SK-N-DZ (cell line): ENCODE data around the gene ZMYM3. TPM values are rescaled to one million over a fixed set of nuclear protein-coding genes. Genes with fewer than 3 reads are reported as not detected.
A peak's percentile ranks its signal among the peaks of the same experiment; 100 is the strongest.
"Not testable (repeated sequence)": the region's sequence is repeated elsewhere in the genome, so short reads cannot be mapped to it uniquely, and the experiment has no call there.

Experiments
- DNase-seq: peaks from one replicate; pipeline ENCODE4 v3.0.0-alpha.2; 2015; ENCODE audit warnings: low spot score
- polyA plus RNA-seq, 2 experiments: library from polyadenylated mRNA; depleted of rRNA; stranded (reverse); fragments of >200 nt; gene quantifications; 2 replicates each; pipeline ENCODE4 v1.2.3, GENCODE V29; 2014

ZMYM3 gene
- polyA plus RNA-seq (2014; cell fraction: cytosol; rRNA removed): 19.0 and 20.2 TPM in 2 replicates
- polyA plus RNA-seq (2014; cell fraction: nucleus; rRNA removed): 43.9 and 52.8 TPM in 2 replicates

GRCh38 chrX:71254092-71254963, at the start of gene ZMYM3:
ZMYM3 (minus strand) TSS chrX:71254140; CDS start chrX:71253255, 885 bp downstream.
- peak; percentile 82 for DNase-seq

GRCh38 chrX:71302461-71303213, 48.7 kb upstream of the ZMYM3 start:
- no peak for DNase-seq

- DNase-seq: no peak
Observed at GRCh38 chrX:71301195-71301924, 47.4 kb upstream of the ZMYM3 start, which contains the start of gene ITGB1BP2. ITGB1BP2 (plus strand) TSS chrX:71301750; CDS start chrX:71301807, 57 bp downstream.

- DNase-seq: not testable (repeated sequence)
Observed at GRCh38 chrX:71300495-71300894, 46.6 kb upstream of the ZMYM3 start.

GRCh38 chrX:71300064-71300463, 46.1 kb upstream of the ZMYM3 start:
- not testable (repeated sequence) for DNase-seq

GRCh38 chrX:71298119-71298518, 44.2 kb upstream of the ZMYM3 start:
- no peak for DNase-seq

GRCh38 chrX:71296806-71297205, 42.9 kb upstream of the ZMYM3 start:
- no peak for DNase-seq

GRCh38 chrX:71292669-71293365, 38.9 kb upstream of the ZMYM3 start:
- no peak for DNase-seq

- no peak for DNase-seq
Observed at GRCh38 chrX:71291381-71291780, 37.4 kb upstream of the ZMYM3 start.

GRCh38 chrX:71285929-71286328, 32.0 kb upstream of the ZMYM3 start:
- no peak for DNase-seq

GRCh38 chrX:71283403-71284143, 29.6 kb upstream of the ZMYM3 start, which contains the start of gene NONO:
NONO (plus strand) TSS chrX:71283635; CDS start chrX:71290638, 7,003 bp downstream.
- DNase-seq: peak; percentile 99

- no peak for DNase-seq
Observed at GRCh38 chrX:71282514-71283402, 28.8 kb upstream of the ZMYM3 start.

- not testable (repeated sequence) for DNase-seq
Observed at GRCh38 chrX:71281300-71281699, 27.4 kb upstream of the ZMYM3 start.

- not testable (repeated sequence) for DNase-seq
Observed at GRCh38 chrX:71272313-71272712, 18.4 kb upstream of the ZMYM3 start.

- no peak for DNase-seq
Observed at GRCh38 chrX:71269801-71270395, 16.0 kb upstream of the ZMYM3 start.

- DNase-seq: not testable (repeated sequence)
Observed at GRCh38 chrX:71268624-71269023, 14.7 kb upstream of the ZMYM3 start.

- no peak for DNase-seq
Observed at GRCh38 chrX:71256856-71257255, 2.9 kb upstream of the ZMYM3 start.

GRCh38 chrX:71256051-71256450, 2.1 kb upstream of the ZMYM3 start:
- DNase-seq: no peak
